GOT3 (cell line): Measurements from ENCODE around the gene VEPH1.

Source experiments
- DNase-seq: peaks from one replicate; lab custom pipeline; 2025; ENCODE audit warnings: mixed read lengths; lab: John Stamatoyannopoulos, UW

Gene VEPH1

DNA sequence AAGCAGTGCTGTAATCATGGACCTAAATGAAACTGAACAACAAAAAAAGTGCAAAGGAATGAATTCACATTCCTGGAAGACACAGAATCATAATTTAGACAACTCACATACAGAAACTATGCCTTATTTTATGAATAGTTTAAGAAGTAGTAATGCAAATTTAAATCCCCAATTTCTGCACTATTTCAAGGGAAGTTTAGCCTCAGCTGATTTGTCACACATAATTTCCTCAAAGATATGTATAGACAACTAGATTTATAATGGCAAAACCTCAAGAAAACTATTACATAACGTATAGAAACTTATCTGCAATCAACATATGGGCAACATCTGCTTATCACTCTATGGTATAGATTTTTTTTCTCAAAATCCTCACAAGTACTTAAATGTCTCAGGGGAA, 74.4 kb downstream of the VEPH1 start:
- DNase-seq: no peak

DNA sequence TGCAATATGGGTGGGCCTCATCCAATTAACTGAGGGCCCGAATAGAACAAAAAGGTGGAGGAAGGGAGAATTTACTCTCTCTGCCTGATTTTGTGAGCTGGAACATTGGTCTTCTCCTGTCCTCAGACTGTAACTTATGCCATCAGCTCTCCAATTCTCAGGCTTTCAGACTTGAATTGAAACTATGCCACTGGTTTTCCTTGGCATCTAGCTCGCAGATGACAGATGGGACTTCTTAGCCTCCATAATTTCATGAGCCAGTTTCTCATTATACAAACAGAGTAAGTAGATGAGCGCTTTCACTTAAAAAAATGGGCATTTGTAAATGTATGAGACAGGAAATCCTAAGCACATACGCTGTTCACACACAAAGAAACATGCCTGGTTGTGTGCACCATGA, 75.3 kb downstream of the VEPH1 start:
- DNase-seq: no peak

GRCh38 chr3:157423337-157423736, 79.9 kb downstream of the VEPH1 start:
- DNase-seq: no peak

DNA sequence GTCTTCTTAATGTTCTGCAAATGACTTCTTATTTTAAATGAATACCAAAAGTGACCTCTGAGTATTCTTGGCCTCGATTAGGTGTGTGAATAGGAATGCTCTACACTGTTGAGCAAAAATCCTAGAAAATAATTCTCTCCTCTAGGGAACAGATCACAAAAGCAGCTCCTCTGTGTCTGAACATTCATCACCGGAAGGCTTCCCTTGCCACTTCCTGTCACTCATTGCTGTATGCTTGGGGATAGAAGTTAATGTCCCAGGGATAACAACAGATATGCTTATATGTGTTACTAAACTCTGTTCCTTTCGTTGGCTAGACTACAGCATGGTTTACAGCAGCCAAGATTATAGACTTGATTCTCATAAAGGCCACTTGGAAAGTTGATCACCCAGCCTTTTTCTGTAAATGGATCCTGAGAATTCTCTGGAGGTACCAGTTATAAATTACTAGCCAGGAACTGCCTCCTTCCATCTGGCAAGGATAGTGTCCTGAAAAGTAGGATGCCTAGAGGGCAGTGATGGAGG, 82.5 kb downstream of the VEPH1 start:
- no peak for DNase-seq

DNA sequence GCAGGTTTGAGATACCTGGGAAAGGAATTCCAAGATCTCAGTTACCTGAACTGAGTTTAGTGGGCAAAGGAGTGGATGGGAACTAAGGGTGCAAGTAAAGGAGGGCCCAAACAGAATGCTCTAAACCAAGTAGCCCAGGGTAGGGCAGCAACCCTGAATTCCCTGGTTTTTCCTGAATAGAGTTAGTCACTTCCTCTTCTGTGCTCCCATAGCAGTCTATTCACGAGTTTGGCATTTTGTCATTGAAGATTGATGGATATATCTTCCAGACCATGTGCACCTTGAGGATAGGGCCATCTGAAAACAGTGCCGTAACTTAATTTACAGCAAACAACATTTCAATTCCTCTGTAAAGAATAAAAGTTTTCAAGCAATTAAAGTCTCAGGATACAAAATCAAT, 85.1 kb downstream of the VEPH1 start:
- DNase-seq: no peak

- no peak for DNase-seq
These were observed 86.0 kb downstream of the VEPH1 start for GRCh38 chr3:157417247-157417646.

GRCh38 chr3:157416347-157417087, 86.7 kb downstream of the VEPH1 start:
- no peak for DNase-seq

DNA sequence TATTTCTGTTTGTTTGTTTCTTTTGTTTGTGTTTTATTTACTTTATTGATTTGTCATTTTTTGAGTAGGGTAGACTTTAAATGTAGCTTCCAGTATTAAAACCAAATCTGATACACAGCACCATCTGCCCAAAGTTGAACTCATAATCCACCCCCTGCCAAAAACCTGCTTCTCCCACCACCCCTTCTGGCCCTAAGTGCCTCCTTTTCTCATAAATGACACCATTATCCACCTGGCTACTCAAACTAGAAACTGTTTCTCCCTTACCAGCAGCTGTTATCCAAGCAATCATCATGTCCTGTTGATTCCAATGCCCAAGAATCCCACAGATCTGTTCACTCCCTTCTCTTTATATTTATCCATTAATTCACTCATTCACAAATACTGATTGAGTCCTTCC, 88.4 kb downstream of the VEPH1 start:
- DNase-seq: no peak

DNA sequence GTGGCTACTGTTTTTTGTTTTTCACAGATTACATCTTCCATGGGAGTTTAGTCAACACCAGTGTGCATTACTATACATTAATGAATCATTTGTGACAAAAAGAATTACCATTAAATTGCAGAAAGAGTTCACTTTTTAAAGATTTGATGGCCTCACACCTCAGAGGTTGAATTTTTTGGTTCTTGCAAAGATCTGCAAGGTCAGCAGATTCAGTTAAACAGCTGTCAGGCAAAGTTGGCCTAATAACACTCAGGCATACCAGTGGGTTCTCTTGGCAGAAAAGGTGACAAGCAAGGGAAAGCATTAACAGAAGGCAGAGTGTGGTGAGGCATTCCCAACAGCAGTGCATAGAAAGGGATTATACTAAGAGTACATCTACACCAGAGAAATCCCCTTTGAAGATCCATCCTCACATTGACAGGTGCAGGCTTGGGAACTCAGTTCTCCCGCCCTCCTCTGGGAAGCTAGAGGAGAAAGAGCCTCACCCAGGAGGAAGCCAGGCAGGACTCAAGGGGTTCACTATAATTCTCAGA, 90.8 kb downstream of the VEPH1 start:
- DNase-seq: no peak

DNA sequence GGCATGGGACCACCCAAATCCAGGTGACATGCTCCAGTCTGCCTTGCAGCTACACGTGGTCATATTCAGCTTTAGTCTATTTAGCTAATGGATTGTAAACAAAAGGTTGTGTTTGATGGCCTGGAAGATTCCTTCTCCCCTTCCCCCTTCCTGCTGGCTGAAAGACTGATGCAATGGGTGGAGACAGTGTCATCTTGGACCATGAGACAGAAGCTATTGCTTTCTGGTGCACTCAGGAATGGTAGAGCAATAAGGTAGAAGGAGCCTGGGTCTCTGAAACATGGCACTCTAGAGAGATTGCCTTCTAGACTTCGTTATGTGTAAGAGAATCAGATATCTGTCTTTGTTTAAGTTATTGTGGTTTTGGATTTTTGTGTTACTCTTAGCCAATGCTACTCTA, 92.3 kb downstream of the VEPH1 start:
- DNase-seq: no peak

DNA sequence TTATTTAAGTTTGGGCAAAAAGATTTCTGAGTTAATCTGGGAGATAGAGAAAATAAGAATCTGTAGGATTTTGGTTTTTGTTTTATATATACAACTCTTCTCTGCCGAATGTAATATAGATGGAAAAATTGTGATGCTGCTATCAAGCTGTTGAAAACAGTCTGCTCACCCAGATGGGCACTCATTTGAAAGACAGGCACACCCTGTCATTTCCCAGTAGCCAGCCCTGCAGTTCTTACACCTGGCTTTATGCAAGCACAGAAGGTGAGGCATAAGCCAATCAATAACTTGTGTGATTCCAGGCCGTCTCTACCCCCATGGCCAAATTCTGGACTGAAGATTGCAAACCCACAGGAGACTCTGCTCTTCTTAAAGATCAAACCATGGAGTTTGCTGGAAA, 93.7 kb downstream of the VEPH1 start:
- no peak for DNase-seq

DNA sequence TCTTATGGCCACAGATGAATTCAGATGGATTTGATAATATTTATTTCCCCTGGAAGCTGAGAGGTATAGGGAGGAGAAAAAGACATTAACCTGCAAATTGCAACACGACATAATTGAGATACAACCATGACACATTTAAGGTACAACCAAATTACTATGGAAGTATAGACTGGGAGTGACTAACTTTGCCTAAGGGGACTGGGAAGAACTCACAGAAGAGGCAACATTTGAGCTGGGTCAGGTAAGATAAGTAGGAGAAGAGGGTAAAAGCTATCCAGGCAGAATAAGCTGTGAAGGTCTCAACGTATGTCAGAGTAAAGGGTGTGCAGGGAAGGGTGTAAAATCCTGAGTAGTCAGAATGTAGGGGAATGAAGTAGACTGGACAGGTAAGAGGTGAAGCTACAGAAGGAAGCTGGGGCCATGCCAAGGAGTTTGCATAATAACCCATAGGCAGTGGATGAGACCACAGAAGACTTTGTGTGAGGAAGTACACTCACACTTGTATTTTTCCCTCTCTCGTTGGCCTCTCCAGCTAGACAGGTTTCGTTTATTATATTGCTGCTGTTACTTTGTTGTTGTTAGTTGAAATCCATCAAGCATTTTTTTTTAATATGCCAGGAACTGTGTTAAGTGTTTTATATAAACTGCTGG, 94.6 kb downstream of the VEPH1 start:
- DNase-seq: no peak

DNA sequence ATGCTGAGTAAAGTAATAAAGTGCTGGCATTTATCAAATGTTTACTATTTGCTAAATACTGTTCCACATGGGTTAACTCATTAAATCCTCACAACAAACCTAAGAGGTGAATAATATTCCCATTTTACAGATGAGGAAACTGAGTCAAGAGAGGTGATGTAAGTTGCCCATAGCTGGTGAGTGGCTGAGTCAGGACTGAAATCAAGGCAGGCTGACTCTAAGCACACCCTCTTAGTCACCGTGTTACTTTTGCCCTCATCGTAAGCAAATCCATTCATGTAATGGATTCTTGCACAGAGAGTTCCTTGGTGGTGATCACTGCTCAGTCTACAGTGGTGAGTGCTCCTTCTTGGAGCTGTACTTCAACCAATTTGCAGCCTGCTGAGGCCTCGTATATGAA, 95.4 kb downstream of the VEPH1 start:
- no peak for DNase-seq

DNA sequence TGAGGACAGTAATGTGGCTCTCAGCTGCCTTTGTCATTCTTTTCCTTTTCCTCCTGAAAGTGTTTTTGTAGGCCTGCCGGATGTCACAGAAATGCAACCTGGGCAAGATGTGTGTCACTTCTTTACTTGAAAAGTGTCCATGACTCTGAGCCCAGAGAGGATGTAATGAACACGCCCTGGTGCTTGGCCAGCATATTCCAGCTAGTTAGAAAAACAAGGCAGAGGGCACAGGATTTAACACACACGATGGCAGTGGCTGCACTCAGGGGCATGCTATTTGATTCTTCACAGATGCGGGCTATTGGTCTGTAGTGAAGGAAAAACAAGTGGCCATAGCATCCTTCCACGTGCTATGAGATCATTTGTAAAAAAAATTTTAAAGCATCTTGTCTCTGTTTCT, 96.8 kb downstream of the VEPH1 start:
- DNase-seq: no peak

- DNase-seq: no peak
These were observed 97.8 kb downstream of the VEPH1 start for GRCh38 chr3:157405457-157405856.

DNA sequence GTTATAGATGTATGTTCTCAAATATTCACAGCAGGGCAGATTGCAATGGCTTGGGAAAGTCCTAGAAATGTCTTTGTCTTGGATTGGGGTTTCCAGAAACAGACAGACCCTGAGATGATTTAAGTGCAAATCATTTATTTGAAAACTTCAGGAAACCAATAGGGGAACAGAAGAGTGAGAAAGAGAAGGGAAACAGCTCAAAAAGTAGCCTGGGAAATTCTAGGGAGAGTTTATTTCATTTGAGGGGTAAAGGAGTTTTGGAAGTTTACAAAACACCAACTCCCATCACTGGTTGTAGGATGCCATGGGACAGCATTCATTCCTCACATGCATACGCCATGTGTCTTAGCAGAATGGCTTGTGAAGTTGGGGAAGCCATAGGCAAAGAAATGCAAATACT, 98.8 kb downstream of the VEPH1 start:
- DNase-seq: no peak

DNA sequence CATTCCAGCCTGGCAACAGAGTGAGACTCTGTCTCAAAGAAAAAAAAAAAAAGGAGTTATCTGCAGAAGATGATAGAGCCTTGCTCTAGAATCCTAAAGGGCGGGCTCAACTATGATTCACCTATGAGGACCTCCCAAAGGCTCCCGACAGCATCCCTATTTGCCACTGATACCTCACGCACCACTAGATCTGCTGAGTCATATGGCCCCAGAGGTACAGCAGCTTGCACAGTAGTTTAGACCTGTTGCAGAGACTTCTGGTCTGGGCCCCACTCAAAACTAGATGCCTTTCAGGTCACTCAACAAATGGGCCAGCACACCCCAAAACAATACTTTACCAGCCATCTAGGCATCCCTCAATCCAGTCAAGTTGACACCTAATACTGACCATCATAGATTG, 104.6 kb downstream of the VEPH1 start:
- DNase-seq: no peak

- DNase-seq: no peak
These were observed 108.8 kb downstream of the VEPH1 start for GRCh38 chr3:157394411-157394810.

- DNase-seq: no peak
These were observed 110.1 kb downstream of the VEPH1 start for GRCh38 chr3:157393113-157393512.

DNA sequence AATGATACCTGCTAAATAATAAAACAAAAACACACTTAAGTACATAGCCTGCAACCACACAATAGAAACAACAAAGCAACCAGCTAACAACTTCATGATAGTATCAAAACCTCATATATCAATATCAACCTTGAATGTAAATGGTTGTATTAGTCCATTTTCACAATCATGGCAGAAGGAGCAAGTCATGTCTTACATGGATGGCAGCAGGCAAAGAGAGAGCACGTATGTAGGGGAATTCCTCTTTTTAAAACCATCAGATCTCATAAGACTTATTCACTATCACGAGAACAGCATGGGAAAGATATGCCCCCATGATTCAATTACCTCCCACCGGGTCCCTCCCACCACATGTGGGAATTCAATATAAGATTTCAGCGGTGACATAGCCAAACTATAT, 111.1 kb downstream of the VEPH1 start:
- no peak for DNase-seq

DNA sequence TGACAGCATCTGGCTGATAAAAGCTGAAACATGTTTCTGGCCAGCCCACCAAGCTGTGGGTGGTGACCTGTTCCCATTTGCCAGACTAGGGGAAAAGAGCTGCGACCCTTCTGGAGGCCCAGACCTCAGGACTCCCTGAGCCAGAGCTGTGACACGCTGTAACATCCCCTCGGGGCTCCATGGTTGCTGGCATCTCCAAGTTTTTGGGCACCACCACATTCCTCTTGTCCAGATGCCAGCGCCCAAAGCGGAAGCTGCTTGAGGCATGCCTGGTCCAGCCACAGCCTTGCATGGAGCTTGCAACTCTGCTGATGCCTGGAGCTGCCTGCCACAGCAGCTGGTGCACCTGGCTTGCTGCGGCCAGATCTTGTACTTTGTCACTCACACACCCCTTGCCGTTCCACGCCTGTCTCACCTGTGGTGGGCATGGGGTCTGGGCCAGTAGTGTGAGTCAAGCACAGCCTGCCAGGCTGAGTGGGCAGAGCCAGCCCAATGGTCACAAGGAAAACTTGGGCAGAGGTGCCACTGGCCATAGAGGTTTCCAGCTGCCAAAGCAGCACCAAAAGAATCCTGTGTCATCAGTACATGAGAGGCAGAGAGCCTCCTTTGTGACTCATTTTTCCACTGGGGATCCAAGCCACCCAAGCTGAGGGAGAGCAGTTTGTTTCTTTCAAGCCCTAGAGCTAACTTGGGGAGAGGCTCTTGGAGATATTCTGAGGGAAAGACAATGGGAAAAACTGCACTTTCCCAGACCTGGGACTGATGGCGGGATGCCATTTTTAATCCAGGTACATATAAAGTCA, 112.3 kb downstream of the VEPH1 start:
- no peak for DNase-seq

DNA sequence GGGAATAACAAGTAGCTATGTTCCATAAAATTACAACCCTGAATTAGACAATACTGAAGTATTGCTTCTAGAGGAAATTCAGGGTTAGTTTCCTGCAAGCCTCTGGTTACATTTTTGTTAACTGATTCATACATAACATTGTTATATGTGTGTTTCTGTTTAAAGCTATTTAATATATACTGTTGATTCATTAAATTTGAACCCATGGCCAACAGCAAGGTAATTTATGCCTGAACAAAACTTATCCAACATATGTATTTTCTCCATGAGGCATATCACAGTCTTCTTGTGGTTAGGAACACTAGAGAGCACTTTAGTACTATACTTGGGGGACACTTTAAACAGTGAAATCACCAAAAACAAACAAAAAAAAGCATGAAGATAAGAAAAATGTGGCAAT, 114.2 kb downstream of the VEPH1 start:
- no peak for DNase-seq
